ENCODE data around the gene LRMDA.

LRMDA gene

DNA sequence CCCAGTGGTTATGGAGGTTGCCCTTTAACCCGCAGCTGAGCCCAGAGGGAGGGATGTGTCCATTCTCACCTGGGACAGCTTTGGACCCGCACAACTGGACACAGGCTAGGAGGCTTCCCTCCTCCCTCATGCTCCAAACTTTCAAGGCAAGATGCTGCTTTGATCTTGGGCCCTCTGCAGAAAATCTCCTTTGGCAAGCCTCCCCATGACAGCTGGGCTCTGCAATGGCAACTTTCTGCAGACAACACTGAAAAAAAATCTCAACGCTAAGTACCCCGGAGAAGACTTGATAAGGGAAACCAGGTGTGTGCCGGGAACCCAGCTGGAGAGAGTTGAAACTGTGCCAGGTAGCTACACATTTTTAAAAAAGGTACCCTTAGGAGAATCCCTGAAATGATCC, 610.1 kb downstream of the LRMDA start:
- TF ChIP-seq, protein P1, sequence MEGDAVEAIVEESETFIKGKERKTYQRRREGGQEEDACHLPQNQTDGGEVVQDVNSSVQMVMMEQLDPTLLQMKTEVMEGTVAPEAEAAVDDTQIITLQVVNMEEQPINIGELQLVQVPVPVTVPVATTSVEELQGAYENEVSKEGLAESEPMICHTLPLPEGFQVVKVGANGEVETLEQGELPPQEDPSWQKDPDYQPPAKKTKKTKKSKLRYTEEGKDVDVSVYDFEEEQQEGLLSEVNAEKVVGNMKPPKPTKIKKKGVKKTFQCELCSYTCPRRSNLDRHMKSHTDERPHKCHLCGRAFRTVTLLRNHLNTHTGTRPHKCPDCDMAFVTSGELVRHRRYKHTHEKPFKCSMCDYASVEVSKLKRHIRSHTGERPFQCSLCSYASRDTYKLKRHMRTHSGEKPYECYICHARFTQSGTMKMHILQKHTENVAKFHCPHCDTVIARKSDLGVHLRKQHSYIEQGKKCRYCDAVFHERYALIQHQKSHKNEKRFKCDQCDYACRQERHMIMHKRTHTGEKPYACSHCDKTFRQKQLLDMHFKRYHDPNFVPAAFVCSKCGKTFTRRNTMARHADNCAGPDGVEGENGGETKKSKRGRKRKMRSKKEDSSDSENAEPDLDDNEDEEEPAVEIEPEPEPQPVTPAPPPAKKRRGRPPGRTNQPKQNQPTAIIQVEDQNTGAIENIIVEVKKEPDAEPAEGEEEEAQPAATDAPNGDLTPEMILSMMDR (IDR thresholded peaks at IDR 0.05), result no peak
- no peak for DNase-seq (ENCODE audit: low spot score)
- no peak overlapping the region for H3K27ac ChIP-seq
- no peak overlapping the region for H3K4me3 ChIP-seq

DNA sequence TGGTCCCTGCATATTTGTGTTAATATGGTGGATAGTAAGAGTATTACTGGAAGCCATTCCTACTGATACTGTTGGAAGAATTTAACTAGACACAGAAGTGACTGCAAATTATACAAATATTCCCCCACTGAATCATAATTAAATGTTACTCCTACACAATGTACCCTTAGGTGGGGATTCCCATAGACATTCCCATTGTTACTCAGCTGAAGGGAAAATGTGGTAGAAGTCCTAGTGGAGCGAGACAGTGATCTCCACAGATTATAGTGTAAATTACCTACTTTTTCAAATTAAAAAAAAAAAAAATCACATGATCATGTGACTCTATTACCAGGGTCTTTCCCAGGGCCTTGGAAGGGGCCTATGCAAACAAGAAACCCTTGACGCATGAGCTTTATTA, 611.8 kb downstream of the LRMDA start:
- DNase-seq (ENCODE audit: low spot score), result no peak
- TF ChIP-seq, protein P1 (IDR thresholded peaks at IDR 0.05), result no peak
- Histone ChIP-seq H3K4me3 (no peak overlapping the region), H3K27ac (no peak overlapping the region)

DNA sequence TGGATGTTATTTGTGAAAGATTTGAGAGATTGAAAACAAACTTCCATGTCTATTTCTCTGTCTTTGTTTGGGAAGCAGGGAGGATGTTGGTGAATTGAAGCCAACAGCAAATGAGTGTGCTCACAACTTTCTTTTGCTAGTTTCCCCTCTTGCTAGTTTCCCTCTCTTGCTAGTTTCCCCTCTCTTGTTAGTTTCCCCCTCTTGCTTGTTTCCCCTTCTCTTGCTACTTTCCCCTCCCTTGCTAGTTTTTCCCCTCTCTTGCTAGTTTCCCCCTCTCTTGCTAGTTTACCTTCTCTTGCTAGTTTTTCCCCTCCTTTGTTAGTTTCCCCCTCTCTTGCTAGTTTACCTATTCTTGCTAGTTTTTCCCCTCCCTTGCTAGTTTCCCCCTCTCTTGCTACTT, 613.3 kb downstream of the LRMDA start:
- TF ChIP-seq, protein P1 (IDR thresholded peaks at IDR 0.05), result no peak
- DNase-seq (ENCODE audit: low spot score), result no peak
- Histone ChIP-seq H3K4me3 (no peak overlapping the region), H3K27ac (no peak overlapping the region)

DNA sequence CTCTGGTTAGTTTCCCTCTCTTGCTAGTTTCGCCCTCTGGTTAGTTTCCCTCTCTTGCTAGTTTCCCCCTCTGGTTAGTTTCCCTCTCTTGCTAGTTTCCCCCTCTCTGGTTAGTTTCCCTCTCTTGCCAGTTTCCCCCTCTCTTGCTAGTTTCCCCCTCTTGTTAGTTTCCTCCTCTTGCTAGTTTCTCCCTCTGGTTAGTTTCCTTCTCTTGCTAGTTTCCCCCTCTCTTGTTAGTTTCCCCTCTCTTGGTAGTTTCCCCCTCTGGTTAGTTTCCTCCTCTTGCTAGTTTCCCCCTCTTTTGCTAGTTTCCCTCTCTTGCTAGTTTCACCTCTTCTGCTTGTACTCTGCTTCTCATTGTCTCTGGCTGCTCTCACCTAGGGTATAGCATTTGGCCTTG, 613.8 kb downstream of the LRMDA start:
- Histone ChIP-seq H3K27ac (no peak overlapping the region), H3K4me3 (no peak overlapping the region)
- no peak for DNase-seq (ENCODE audit: low spot score)
- TF ChIP-seq, protein P1 (IDR thresholded peaks at IDR 0.05), result no peak

DNA sequence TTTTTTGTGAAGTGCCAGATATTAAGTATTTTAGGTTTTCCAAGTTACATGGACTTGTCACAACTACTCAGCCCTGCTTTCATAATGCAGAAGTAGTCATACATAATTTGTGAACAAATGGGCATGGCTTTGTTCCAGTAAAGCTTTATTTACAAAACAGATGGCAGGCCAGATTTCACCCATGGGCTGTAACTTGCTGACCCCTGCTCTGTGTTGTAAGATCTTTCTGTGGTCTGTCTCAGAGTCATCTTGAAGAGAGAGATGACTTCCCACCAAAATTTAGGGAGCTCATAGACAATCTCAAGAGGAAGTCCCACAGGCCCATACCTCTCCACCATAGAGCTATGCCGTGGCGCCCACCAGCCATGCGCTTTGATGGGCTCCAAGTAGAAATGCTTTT, 616.1 kb downstream of the LRMDA start:
- no peak for DNase-seq (ENCODE audit: low spot score)
- TF ChIP-seq, protein P1 (IDR thresholded peaks at IDR 0.05), result no peak
- H3K27ac ChIP-seq, result no peak overlapping the region
- H3K4me3 ChIP-seq, result no peak overlapping the region

DNA sequence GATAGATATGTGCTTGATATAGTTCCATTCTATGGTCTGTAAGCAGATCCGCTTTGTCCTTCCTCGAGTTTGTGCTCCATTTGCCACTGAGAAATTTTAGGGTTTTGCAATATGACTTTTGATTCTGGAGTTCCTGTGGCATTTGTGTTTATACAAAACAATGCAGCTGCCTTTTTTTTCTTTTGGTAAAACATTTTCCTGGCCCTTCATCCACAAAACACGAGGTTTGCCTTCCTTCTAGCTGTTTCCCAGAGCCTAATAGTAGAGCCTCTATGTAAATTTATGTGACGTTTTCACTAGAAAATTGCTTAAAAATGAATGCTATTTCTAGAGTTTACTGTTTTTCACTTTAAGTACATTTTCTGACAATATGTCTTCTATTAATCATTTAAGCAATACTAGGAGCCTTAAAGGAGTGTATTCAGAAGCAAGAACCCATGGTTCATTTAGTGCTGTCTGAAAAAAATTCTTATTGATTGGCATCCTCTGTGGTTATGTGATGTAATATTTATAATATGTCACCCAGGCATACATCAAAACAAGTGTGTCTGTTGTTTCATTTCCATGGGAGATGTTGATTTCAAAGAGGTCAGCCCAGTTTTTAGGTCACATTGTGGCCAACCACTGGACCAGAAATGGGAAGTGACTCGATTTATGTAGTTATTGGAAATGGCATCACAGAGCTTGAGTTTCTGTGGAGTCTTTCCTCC, 618.3 kb downstream of the LRMDA start:
- TF ChIP-seq, protein P1 (IDR thresholded peaks at IDR 0.05), result no peak
- DNase-seq (ENCODE audit: low spot score), result no peak
- Histone ChIP-seq H3K4me3 (no peak overlapping the region), H3K27ac (no peak overlapping the region)

DNA sequence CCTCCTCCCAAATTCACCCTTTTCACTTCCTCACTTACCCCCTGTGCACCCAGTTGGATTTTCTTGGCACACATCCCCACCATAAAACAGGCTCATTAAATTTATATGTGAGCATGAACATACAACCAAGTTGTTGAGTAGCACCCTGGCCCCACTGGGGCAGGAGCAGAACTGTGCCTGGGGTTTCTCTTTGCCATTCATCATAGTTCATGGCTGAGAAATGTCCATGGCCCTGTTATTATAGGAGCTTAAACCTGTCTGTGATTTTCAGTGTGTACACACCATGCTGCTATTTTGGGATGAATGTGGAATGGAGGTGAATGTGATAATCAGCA, 618.8 kb downstream of the LRMDA start:
- DNase-seq (ENCODE audit: low spot score), result no peak
- Histone ChIP-seq H3K4me3 (no peak overlapping the region), H3K27ac (no peak overlapping the region)
- TF ChIP-seq, protein P1 (IDR thresholded peaks at IDR 0.05), result no peak

Data from coronary artery (tissue), 2 donors.